Measurements from ENCODE around the gene PXK. TPM values are rescaled to one million over a fixed set of nuclear protein-coding genes. Genes with fewer than 3 reads are reported as not detected.

Gene PXK
- polyA plus RNA-seq, 1 donor (not counting 4 experiments of a cell fraction or from before 2014, with no cell fraction given), result 12.2 TPM

- no peak overlapping the region for H3K9ac ChIP-seq (ENCODE audit: control insufficient read depth, extremely low read depth, insufficient read depth, low read length)
- H3K36me3 ChIP-seq (ENCODE audit: control insufficient read depth in 2 of 2, extremely low read depth in 1 of 2, insufficient read depth in 2 of 2, low read length in 2 of 2), result no peaks in the 10 kb centered on the region
- H3K4me1 ChIP-seq (ENCODE audit: control insufficient read depth, extremely low read depth, insufficient read depth, low read length), result peaks cover 8% of the 10 kb centered on the region
- H3K27ac ChIP-seq (ENCODE audit: control insufficient read depth, insufficient read depth, low read length), result no peak overlapping the region
- DNase-seq (ENCODE audit: low read depth, low spot score) (no peak), FAIRE-seq (no peak)
- dilution Hi-C loops (cut with MboI; ENCODE audit: extremely low pct_ligation_motif_present, low sequenced_read_pairs), result no loop called here
- no peak overlapping the region for H3K4me3 ChIP-seq (ENCODE audit: control insufficient read depth in 2 of 3, extremely low read depth in 1 of 3, insufficient read depth in 2 of 3, low read depth in 1 of 3, low read length in 3 of 3)
- no peak overlapping the region for H3K4me2 ChIP-seq (ENCODE audit: control insufficient read depth, extremely low read depth, insufficient read depth, low read depth, low read length)
- H2AFZ ChIP-seq (ENCODE audit: control insufficient read depth, low read length), result no peak overlapping the region
- H3K79me2 ChIP-seq (ENCODE audit: control insufficient read depth, insufficient read depth, low read length), result no peaks in the 10 kb centered on the region
- no peak for TF ChIP-seq CTCF (optimal IDR thresholded peaks at IDR 0.05 in 1 of 3, IDR thresholded peaks at IDR 0.05 in 1 of 3, conservative IDR thresholded peaks at IDR 0.05 in 1 of 3; ENCODE audit: extremely low read depth in 1 of 3, insufficient read depth in 2 of 3, low read length in 3 of 3)
- TF ChIP-seq EZH2 (IDR thresholded peaks at IDR 0.05; ENCODE audit: low read length), result no peak
- peaks cover 2% of the 10 kb centered on the region for H3K9me1 ChIP-seq (ENCODE audit: control insufficient read depth, extremely low read depth, insufficient read depth, low read length)
- peaks cover 3% of the 10 kb centered on the region for H4K20me1 ChIP-seq (ENCODE audit: control insufficient read depth, extremely low read depth, insufficient read depth, low read length)
- no peaks in the 10 kb centered on the region for H3K27me3 ChIP-seq (ENCODE audit: control insufficient read depth, extremely low read depth, insufficient read depth, low read length)
- no peaks in the 10 kb centered on the region for H3K9me3 ChIP-seq (ENCODE audit: control insufficient read depth, low read depth, low read length)
Measured at GRCh38 chr3:58358808-58359207, 26.1 kb downstream of the PXK start.

- dilution Hi-C loops (cut with MboI; ENCODE audit: extremely low pct_ligation_motif_present, low sequenced_read_pairs), result no loop called here
- no peak overlapping the region for H3K4me3 ChIP-seq (ENCODE audit: control insufficient read depth in 2 of 3, extremely low read depth in 1 of 3, insufficient read depth in 2 of 3, low read depth in 1 of 3, low read length in 3 of 3)
- no peak overlapping the region for H3K9ac ChIP-seq (ENCODE audit: control insufficient read depth, extremely low read depth, insufficient read depth, low read length)
- no peaks in the 10 kb centered on the region for H3K27me3 ChIP-seq (ENCODE audit: control insufficient read depth, extremely low read depth, insufficient read depth, low read length)
- no peak for TF ChIP-seq CTCF (optimal IDR thresholded peaks at IDR 0.05 in 1 of 3, IDR thresholded peaks at IDR 0.05 in 1 of 3, conservative IDR thresholded peaks at IDR 0.05 in 1 of 3; ENCODE audit: extremely low read depth in 1 of 3, insufficient read depth in 2 of 3, low read length in 3 of 3)
- TF ChIP-seq EZH2 (IDR thresholded peaks at IDR 0.05; ENCODE audit: low read length), result no peak
- FAIRE-seq, result no peak
- H3K27ac ChIP-seq (ENCODE audit: control insufficient read depth, insufficient read depth, low read length), result no peak overlapping the region
- no peaks in the 10 kb centered on the region for H3K9me3 ChIP-seq (ENCODE audit: control insufficient read depth, low read depth, low read length)
- DNase-seq (ENCODE audit: low read depth, low spot score), result no peak
- H2AFZ ChIP-seq (ENCODE audit: control insufficient read depth, low read length), result no peak overlapping the region
- peaks cover 2% of the 10 kb centered on the region for H3K9me1 ChIP-seq (ENCODE audit: control insufficient read depth, extremely low read depth, insufficient read depth, low read length)
- H3K79me2 ChIP-seq (ENCODE audit: control insufficient read depth, insufficient read depth, low read length), result no peaks in the 10 kb centered on the region
- H3K4me2 ChIP-seq (ENCODE audit: control insufficient read depth, extremely low read depth, insufficient read depth, low read depth, low read length), result no peak overlapping the region
- peaks cover 3% of the 10 kb centered on the region for H4K20me1 ChIP-seq (ENCODE audit: control insufficient read depth, extremely low read depth, insufficient read depth, low read length)
- H3K4me1 ChIP-seq (ENCODE audit: control insufficient read depth, extremely low read depth, insufficient read depth, low read length), result peaks cover 8% of the 10 kb centered on the region
- H3K36me3 ChIP-seq (ENCODE audit: control insufficient read depth in 2 of 2, extremely low read depth in 1 of 2, insufficient read depth in 2 of 2, low read length in 2 of 2), result no peaks in the 10 kb centered on the region
Measured at GRCh38 chr3:58359621-58360020, 26.9 kb downstream of the PXK start.

All from keratinocyte (primary cell).